Fibroblast of pulmonary artery (primary cell): ENCODE data around the gene KCNMB2.
"Not testable (repeated sequence)": the region's sequence is repeated elsewhere in the genome, so short reads cannot be mapped to it uniquely, and the experiment has no call there.

Experiments used
- DNase-seq: peaks from one replicate; pipeline ENCODE4 v3.0.0-alpha.2; 2010; ENCODE audit warnings: low read depth
- H3K4me3 ChIP-seq: replicated peaks from 2 replicates; pipeline ENCODE4 v1.5.1; 2011; ENCODE audit warnings: low read depth, mild to moderate bottlenecking, control low read depth, low read length, moderate library complexity
- CTCF ChIP-seq: IDR thresholded peaks from 2 replicates; pipeline ENCODE4 v1.5.1; 2011; ENCODE audit warnings: mild to moderate bottlenecking, control low read depth, low read length, inconsistent platforms; ENCODE audit errors: missing control alignments

Gene KCNMB2

GRCh38 chr3:178512647-178513046 lies 23.6 kb upstream of the KCNMB2 start:
- TF ChIP-seq CTCF, result no peak
- no peak for DNase-seq
- H3K4me3 ChIP-seq, result no peak overlapping the region

- no peak overlapping the region for H3K4me3 ChIP-seq
- peak; percentile 56 for DNase-seq
- TF ChIP-seq CTCF, result no peak
Measured at GRCh38 chr3:178513546-178514380, 22.5 kb upstream of the KCNMB2 start.

GRCh38 chr3:178514401-178514800 lies 21.8 kb upstream of the KCNMB2 start:
- DNase-seq, result no peak
- no peak overlapping the region for H3K4me3 ChIP-seq
- no peak for TF ChIP-seq CTCF

- H3K4me3 ChIP-seq, DNase-seq: not testable (repeated sequence)
Measured at GRCh38 chr3:178515076-178515744, 21.0 kb upstream of the KCNMB2 start.

- no peak for TF ChIP-seq CTCF
- DNase-seq, result no peak
- H3K4me3 ChIP-seq, result no peak overlapping the region
Measured at GRCh38 chr3:178517665-178518334, 18.4 kb upstream of the KCNMB2 start.

- no peak for DNase-seq
- H3K4me3 ChIP-seq, result no peak overlapping the region
- TF ChIP-seq CTCF, result no peak
Measured at GRCh38 chr3:178518660-178519396, 17.4 kb upstream of the KCNMB2 start.

- H3K4me3 ChIP-seq, result no peak overlapping the region
- no peak for DNase-seq
- no peak for TF ChIP-seq CTCF
Measured at GRCh38 chr3:178519701-178520100, 16.5 kb upstream of the KCNMB2 start.
